Keratinocyte (primary cell): ENCODE results near the gene MAN1C1. TPM values are rescaled to one million over a fixed set of nuclear protein-coding genes. Genes with fewer than 3 reads are reported as not detected.

Experiments
- DNase-seq: peaks from one replicate; pipeline ENCODE4 v3.0.0-alpha.2; 2011; ENCODE audit warnings: low read depth, missing footprints, low spot score
- FAIRE-seq: peaks from 2 replicates; lab custom pipeline; 2011; peaks lifted over from hg19 to GRCh38; lab: Jason Lieb, UNC
- H2AFZ ChIP-seq: 2 replicates; pipeline ENCODE4 v1.6.0; 2012; ENCODE audit warnings: low read length, control low read depth, inconsistent platforms; ENCODE audit not compliant: control insufficient read depth
- H3K27ac ChIP-seq: 2 replicates; pipeline ENCODE4 v1.5.1; 2011; ENCODE audit warnings: low read length; ENCODE audit not compliant: control insufficient read depth, insufficient read depth
- H3K27me3 ChIP-seq: 3 replicates; pipeline ENCODE4 v1.6.0; 2011; ENCODE audit warnings: low read length; ENCODE audit not compliant: control insufficient read depth, insufficient read depth; ENCODE audit errors: extremely low read depth
- H3K36me3 ChIP-seq, 2 experiments: 2 replicates in 1 of 2; 3 replicates in 1 of 2; pipeline ENCODE4 v1.5.1; 2011; ENCODE audit warnings: low read length in 2 of 2, mild to moderate bottlenecking in 1 of 2; ENCODE audit not compliant: control insufficient read depth in 2 of 2, insufficient read depth in 2 of 2; ENCODE audit errors: extremely low read depth in 1 of 2
- H3K4me1 ChIP-seq: 3 replicates; pipeline ENCODE4 v1.5.1; 2011; ENCODE audit warnings: low read length; ENCODE audit not compliant: control insufficient read depth, insufficient read depth; ENCODE audit errors: extremely low read depth
- H3K4me2 ChIP-seq: 3 replicates; pipeline ENCODE4 v1.6.0; 2011; ENCODE audit warnings: low read depth, low read length; ENCODE audit not compliant: control insufficient read depth, insufficient read depth; ENCODE audit errors: extremely low read depth
- H3K4me3 ChIP-seq, 3 experiments: fragments of 200-600 bp in 1 of 3; sonication (generic) in 1 of 3; 2 replicates in 2 of 3; 3 replicates in 1 of 3; pipeline ENCODE4 v1.5.1; 2011 to 2016; ENCODE audit warnings: low read length in 3 of 3, mild to moderate bottlenecking in 3 of 3, control low read depth in 2 of 3, inconsistent platforms in 1 of 3, low read depth in 1 of 3, mixed read lengths in 1 of 3, mixed run types in 1 of 3, moderate library complexity in 1 of 3; ENCODE audit not compliant: control insufficient read depth in 2 of 3, insufficient read depth in 2 of 3; ENCODE audit errors: extremely low read depth in 1 of 3
- H3K79me2 ChIP-seq: 2 replicates; pipeline ENCODE4 v1.6.0; 2012; ENCODE audit warnings: low read length; ENCODE audit not compliant: control insufficient read depth, insufficient read depth
- H3K9ac ChIP-seq: 3 replicates; pipeline ENCODE4 v1.6.0; 2011; ENCODE audit warnings: low read length; ENCODE audit not compliant: control insufficient read depth, insufficient read depth; ENCODE audit errors: extremely low read depth
- H3K9me1 ChIP-seq: 3 replicates; pipeline ENCODE4 v1.6.0; 2011; ENCODE audit warnings: low read length; ENCODE audit not compliant: control insufficient read depth, insufficient read depth; ENCODE audit errors: extremely low read depth
- H3K9me3 ChIP-seq: 2 replicates; pipeline ENCODE4 v1.5.1; 2012; ENCODE audit warnings: low read depth, low read length; ENCODE audit not compliant: control insufficient read depth
- H4K20me1 ChIP-seq: 3 replicates; pipeline ENCODE4 v1.6.0; 2011; ENCODE audit warnings: low read length; ENCODE audit not compliant: control insufficient read depth, insufficient read depth; ENCODE audit errors: extremely low read depth
- EZH2 ChIP-seq: IDR thresholded peaks from one replicate; pipeline ENCODE4 v1.6.1; 2012; ENCODE audit warnings: inconsistent platforms, mild to moderate bottlenecking, low read length, moderate library complexity
- dilution Hi-C: fragments of 300-500 bp; cut with MboI; formaldehyde crosslinking; loops from one replicate; pipeline ENCODE4 v1.7.0; 2020; ENCODE audit warnings: low sequenced_read_pairs; ENCODE audit not compliant: extremely low pct_ligation_motif_present
- polyA plus RNA-seq, 5 experiments: library from polyadenylated mRNA; depleted of rRNA in 3 of 5; stranded (reverse) in 3 of 5; stranded (forward) in 1 of 5; unstranded in 1 of 5; fragments of >200 nt; gene quantifications; 1 replicate in 1 of 5; 2 replicates in 3 of 5; 3 replicates in 1 of 5; pipeline versions ENCODE4 v1.2.1 to v1.2.3, GENCODE V29; 2011 to 2012; ENCODE audit warnings: missing spikeins in 2 of 5, low read depth in 1 of 5, low replicate concordance in 1 of 5
- TF ChIP-seq, protein P1 (sequence below), 3 experiments: IDR thresholded peaks in 1 of 3; conservative IDR thresholded peaks in 1 of 3; optimal IDR thresholded peaks in 1 of 3; 2 replicates in 2 of 3; 3 replicates in 1 of 3; pipeline versions ENCODE3 to v1.5.1; 2011; ENCODE audit warnings: low read length in 3 of 3, mild to moderate bottlenecking in 3 of 3, moderate library complexity in 2 of 3, control low read depth in 1 of 3, inconsistent platforms in 1 of 3; ENCODE audit not compliant: insufficient read depth in 2 of 3; ENCODE audit errors: extremely low read depth in 1 of 3

MAN1C1 gene
- polyA plus RNA-seq, 1 donor (not counting 4 experiments of a cell fraction or from before 2014, with no cell fraction given): 0.07 TPM

GRCh38 chr1:25683731-25684130, 67.1 kb downstream of the MAN1C1 start:
- Histone ChIP-seq H4K20me1 (no peaks in the 10 kb centered on the region), H3K27me3 (peaks cover 16% of the 10 kb centered on the region), H3K9me1 (no peaks in the 10 kb centered on the region), H2AFZ (no peak overlapping the region), H3K4me3 (no peak overlapping the region), H3K9ac (no peak overlapping the region), H3K9me3 (no peaks in the 10 kb centered on the region), H3K36me3 (no peaks in the 10 kb centered on the region), H3K79me2 (no peaks in the 10 kb centered on the region), H3K27ac (no peak overlapping the region), H3K4me2 (no peak overlapping the region), H3K4me1 (no peaks in the 10 kb centered on the region)
- TF ChIP-seq, protein P1, sequence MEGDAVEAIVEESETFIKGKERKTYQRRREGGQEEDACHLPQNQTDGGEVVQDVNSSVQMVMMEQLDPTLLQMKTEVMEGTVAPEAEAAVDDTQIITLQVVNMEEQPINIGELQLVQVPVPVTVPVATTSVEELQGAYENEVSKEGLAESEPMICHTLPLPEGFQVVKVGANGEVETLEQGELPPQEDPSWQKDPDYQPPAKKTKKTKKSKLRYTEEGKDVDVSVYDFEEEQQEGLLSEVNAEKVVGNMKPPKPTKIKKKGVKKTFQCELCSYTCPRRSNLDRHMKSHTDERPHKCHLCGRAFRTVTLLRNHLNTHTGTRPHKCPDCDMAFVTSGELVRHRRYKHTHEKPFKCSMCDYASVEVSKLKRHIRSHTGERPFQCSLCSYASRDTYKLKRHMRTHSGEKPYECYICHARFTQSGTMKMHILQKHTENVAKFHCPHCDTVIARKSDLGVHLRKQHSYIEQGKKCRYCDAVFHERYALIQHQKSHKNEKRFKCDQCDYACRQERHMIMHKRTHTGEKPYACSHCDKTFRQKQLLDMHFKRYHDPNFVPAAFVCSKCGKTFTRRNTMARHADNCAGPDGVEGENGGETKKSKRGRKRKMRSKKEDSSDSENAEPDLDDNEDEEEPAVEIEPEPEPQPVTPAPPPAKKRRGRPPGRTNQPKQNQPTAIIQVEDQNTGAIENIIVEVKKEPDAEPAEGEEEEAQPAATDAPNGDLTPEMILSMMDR (optimal IDR thresholded peaks at IDR 0.05 in 1 of 3, IDR thresholded peaks at IDR 0.05 in 1 of 3, conservative IDR thresholded peaks at IDR 0.05 in 1 of 3; ENCODE audit: extremely low read depth in 1 of 3, insufficient read depth in 2 of 3, low read length in 3 of 3): no peak
- no peak for TF ChIP-seq EZH2
- FAIRE-seq: no peak
- DNase-seq: no peak
- dilution Hi-C loops: no loop called here

GRCh38 chr1:25684216-25684965, 67.8 kb downstream of the MAN1C1 start:
- TF ChIP-seq, protein P1 (optimal IDR thresholded peaks at IDR 0.05 in 1 of 3, IDR thresholded peaks at IDR 0.05 in 1 of 3, conservative IDR thresholded peaks at IDR 0.05 in 1 of 3; ENCODE audit: extremely low read depth in 1 of 3, insufficient read depth in 2 of 3, low read length in 3 of 3): no peak
- TF ChIP-seq EZH2: no peak
- no peaks in the 10 kb centered on the region for H3K4me1 ChIP-seq
- FAIRE-seq: no peak

More at GRCh38 chr1:25684216-25684965, 67.8 kb downstream of the MAN1C1 start:
- H3K4me3 ChIP-seq: no peak overlapping the region
- no peaks in the 10 kb centered on the region for H3K9me3 ChIP-seq
- dilution Hi-C loops: no loop called here
- no peak for DNase-seq
- no peak overlapping the region for H3K9ac ChIP-seq
- no peaks in the 10 kb centered on the region for H4K20me1 ChIP-seq
- H3K27ac ChIP-seq: no peak overlapping the region
- H3K4me2 ChIP-seq: no peak overlapping the region
- no peaks in the 10 kb centered on the region for H3K9me1 ChIP-seq
- peaks cover 19% of the 10 kb centered on the region for H3K27me3 ChIP-seq
- H3K79me2 ChIP-seq: no peaks in the 10 kb centered on the region
- no peak overlapping the region for H2AFZ ChIP-seq
- H3K36me3 ChIP-seq: no peaks in the 10 kb centered on the region
